Erythroblast (primary cell): ENCODE measurements around the gene EVI2B.
"Not testable (repeated sequence)": the region's sequence is repeated elsewhere in the genome, so short reads cannot be mapped to it uniquely, and the experiment has no call there.

ENCODE experiments used
- GATA1 ChIP-seq: IDR thresholded peaks from 2 replicates; pipeline ENCODE4 v1.6.1; 2011; ENCODE audit warnings: low read depth, mild to moderate bottlenecking, control low read depth, low read length, moderate library complexity
- POLR2A ChIP-seq: IDR thresholded peaks from 2 replicates; pipeline ENCODE4 v1.6.1; 2011; ENCODE audit warnings: mild to moderate bottlenecking, low read length

- not testable (repeated sequence) for TF ChIP-seq POLR2A, GATA1
Measured at GRCh38 chr17:31345191-31345747, 31.4 kb upstream of the EVI2B start.
